RCC 7860 (cell line): ENCODE results near the gene BCKDK.
A peak's percentile ranks its signal among the peaks of the same experiment; 100 is the strongest.

Source experiments
- DNase-seq: peaks from one replicate; pipeline ENCODE4 v3.0.0-alpha.2; 2015; ENCODE audit warnings: low spot score
- FAIRE-seq: peaks from 2 replicates; lab custom pipeline; 2012; peaks lifted over from hg19 to GRCh38; lab: Jason Lieb, UNC

The BCKDK gene

DNA sequence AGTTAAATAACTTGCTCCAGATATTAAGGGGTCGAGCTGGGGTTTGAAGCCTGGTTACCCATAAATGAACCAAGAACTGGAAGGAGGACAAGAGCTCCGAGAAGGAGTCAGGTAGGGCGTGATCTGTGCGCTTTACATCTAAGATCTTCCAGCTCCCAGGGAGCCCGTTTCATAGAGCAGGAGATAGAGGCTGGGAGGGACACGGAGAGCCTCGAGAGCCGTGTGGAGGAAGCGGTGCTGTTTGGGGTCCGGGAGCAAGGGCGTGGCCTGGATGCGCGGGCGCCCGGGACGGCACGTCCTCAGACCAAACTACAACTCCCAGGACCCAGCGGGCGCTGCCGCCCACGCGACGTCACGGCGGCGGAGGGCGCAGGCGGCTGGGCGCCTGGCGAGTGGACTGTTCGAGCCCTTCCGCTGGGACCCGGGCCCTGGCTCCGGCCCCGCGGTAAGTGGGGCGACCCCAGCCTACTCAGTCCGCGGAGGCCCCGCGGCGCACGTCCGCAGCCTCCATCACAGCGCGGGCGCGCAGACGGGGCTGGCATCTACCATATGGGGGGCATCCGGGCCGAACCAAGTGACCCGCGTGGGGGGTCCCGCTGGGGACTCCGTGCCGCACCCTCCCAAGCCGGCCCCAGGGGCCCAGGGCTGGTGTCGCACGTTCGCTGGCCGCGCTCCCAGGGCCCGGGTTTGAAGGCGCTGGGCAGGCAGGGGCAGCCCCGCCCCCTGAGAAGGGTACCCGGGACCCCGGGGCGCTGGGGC lies at the start of gene BCKDK:
Gene BCKDK, plus strand, starts transcription at position 352 of the 759 bp plus-strand sequence. CDS start 838 bp downstream, outside the sequence.
- FAIRE-seq (no peak), DNase-seq (peak; percentile 49)

GRCh38 chr16:31061126-31061812 lies 46.9 kb upstream of the BCKDK start:
- no peak for FAIRE-seq
- no peak for DNase-seq

DNA sequence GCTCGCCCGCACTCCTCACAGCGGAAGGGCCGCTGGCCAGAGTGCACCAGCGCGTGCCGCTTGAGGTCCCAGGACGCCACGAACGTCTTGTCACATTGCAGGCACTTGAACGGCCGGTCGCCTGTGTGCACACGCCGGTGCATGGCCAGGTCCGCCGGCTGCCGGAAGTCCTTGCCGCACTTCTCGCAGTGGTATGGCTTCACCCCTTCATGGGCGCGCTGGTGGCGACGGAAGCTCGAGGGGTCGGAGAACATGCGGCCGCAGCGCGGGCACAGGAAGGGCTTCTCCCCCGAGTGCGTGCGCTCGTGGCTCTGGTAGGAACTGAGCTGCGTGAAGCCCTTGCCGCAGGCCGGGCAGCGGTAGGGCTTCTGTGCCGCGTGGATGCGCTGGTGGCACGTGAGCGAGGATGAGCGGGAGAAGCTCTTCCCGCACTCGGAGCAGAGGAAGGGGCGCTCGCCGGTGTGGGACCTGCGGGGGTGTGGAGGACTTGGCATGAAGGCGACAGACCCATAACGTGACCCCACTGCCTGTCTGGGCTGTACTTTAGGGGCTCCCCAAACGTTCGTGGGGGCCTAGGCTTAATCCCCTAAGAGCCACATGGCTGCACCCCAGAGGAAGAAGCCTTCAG lies 46.3 kb upstream of the BCKDK start:
- no peak for FAIRE-seq
- DNase-seq, result no peak

- DNase-seq, result no peak
- no peak for FAIRE-seq
Observed at GRCh38 chr16:31063495-31063842, 44.7 kb upstream of the BCKDK start.

GRCh38 chr16:31063843-31064611 lies 44.2 kb upstream of the BCKDK start:
- no peak for FAIRE-seq
- DNase-seq, result no peak

GRCh38 chr16:31064882-31065461 lies 43.2 kb upstream of the BCKDK start:
- DNase-seq (peak; percentile 54), FAIRE-seq (no peak)

GRCh38 chr16:31067342-31067741 lies 40.8 kb upstream of the BCKDK start:
- no peak for FAIRE-seq
- no peak for DNase-seq

DNA sequence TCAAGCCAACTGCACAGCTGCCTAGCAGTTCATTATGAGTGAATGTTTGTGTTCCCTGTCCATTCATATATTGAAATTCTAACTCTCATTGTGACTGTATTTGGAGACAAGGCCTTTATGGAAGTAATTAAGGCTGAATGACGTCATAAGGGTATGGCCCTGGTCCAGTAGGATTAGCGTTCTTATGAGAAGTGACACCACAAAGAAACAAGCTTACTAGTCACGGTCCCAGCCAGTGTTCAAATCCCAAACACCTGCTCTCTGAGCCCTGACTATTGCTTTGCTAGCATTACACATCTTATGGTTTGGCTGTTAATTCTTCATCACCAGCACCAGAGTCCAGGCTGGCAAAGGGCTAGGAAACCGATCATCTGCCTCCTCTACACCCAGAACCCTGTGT lies 36.3 kb upstream of the BCKDK start:
- no peak for DNase-seq
- FAIRE-seq, result no peak

DNA sequence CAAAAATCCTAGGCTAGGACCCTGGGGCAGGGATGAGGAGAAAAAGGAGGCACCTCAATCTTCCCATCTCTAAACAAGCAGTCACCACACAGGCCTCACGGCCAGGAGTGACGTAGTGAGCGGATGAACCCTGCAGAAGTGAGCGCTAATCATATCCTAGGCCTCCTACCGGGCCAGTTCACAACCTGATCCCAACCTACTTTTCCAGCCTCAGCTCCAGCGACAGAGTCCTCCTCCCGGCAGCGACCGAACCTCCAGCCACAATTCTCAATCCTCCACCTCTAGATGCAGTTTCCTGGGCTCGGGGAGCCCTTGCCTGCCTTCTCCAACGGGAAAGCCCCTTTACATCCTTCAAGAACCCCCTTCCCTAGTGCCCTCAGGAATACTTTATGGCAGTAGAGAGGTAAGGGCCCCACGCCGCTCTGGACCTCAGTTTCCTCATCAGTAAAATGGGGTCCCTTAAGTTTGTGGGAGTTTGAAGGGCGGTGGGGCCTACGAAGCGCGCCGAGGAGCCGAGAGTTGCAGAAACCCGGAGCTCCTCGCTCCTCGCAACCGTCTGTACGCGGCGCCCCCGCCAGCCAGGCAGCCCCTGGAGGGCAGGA lies 35.5 kb upstream of the BCKDK start:
- no peak for FAIRE-seq
- DNase-seq, result peak; percentile 36

- DNase-seq (peak; percentile 64), FAIRE-seq (no peak)
Observed at GRCh38 chr16:31073142-31073969, 34.8 kb upstream of the BCKDK start.

- DNase-seq (peak; percentile 97), FAIRE-seq (peak; percentile 88)
Observed at GRCh38 chr16:31073970-31074813, 34.0 kb upstream of the BCKDK start, which contains the start of the genes ZNF646 and ZNF668. Gene ZNF646, plus strand, starts transcription at chr16:31074422. Its CDS starts 1,903 bp downstream, at chr16:31076325. Gene ZNF668, minus strand, starts transcription at chr16:31074240. Its CDS starts 9,781 bp downstream, at chr16:31064459.

DNA sequence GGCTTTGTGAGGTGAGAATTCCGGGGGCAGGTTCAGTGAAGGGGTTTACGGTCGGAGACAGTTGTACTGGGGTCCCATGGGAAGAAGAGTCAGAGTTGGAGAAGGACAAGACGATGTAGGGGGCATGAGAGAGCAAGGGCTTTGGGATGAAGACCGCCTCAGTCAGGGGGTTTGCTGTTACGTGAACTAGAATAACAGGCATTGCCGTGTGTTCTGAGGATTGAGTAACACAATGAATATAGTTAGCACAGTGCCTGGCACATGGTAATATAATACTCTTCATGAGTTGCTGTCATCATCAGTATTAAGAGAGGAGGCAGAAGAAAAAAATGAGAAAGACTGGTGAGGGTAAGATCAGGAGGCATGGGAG lies 33.4 kb upstream of the BCKDK start:
- DNase-seq (no peak), FAIRE-seq (no peak)

DNA sequence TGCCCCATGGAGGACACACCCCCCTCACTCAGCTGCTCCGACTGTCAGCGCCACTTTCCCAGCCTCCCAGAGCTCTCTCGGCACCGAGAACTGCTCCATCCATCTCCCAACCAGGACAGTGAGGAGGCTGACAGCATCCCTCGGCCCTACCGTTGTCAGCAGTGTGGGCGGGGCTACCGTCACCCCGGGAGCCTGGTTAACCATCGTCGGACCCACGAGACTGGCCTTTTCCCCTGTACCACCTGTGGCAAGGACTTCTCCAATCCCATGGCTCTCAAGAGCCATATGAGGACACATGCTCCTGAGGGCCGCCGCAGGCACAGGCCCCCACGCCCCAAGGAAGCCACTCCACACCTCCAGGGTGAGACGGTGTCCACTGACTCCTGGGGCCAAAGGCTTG lies 31.9 kb upstream of the BCKDK start:
- DNase-seq, result no peak
- FAIRE-seq, result no peak

DNA sequence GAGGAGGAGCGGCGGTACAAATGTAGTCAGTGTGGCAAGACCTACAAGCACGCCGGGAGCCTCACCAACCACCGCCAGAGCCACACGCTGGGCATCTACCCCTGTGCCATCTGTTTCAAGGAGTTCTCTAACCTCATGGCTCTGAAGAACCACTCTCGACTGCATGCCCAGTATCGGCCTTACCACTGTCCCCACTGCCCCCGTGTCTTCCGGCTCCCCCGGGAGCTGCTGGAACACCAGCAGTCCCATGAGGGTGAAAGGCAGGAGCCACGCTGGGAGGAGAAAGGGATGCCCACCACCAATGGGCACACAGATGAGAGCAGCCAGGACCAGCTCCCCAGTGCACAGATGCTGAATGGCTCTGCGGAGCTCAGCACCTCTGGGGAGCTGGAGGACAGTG lies 31.2 kb upstream of the BCKDK start:
- FAIRE-seq (no peak), DNase-seq (no peak)

DNA sequence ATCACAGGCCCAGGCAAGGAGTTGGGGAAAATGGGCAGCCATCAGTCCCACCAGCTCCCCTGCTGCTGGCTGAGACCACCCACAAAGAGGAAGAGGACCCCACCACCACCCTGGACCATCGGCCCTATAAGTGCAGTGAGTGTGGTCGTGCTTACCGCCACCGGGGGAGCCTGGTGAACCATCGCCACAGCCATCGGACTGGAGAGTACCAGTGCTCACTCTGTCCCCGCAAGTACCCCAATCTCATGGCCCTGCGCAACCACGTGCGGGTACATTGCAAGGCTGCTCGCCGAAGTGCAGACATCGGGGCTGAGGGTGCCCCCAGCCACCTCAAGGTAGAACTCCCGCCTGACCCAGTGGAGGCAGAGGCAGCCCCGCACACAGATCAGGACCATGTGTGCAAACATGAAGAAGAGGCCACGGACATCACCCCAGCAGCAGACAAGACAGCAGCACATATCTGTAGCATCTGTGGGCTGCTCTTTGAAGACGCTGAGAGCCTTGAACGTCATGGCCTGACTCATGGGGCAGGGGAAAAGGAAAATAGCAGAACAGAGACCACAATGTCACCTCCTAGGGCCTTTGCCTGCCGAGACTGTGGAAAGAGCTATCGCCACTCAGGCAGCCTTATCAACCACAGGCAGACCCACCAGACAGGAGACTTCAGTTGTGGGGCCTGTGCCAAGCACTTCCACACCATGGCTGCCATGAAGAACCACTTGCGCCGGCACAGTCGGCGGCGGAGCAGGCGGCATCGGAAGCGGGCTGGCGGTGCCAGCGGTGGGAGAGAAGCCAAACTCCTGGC lies 30.4 kb upstream of the BCKDK start:
- FAIRE-seq (no peak), DNase-seq (no peak)

- DNase-seq (no peak), FAIRE-seq (no peak)
Observed at GRCh38 chr16:31078597-31079341, 29.4 kb upstream of the BCKDK start.

GRCh38 chr16:31079342-31079944 lies 28.7 kb upstream of the BCKDK start:
- DNase-seq (no peak), FAIRE-seq (no peak)
